Fibroblast of skin of back (primary cell): ENCODE data around the gene TUBB1. TPM values are rescaled to one million over a fixed set of nuclear protein-coding genes. Genes with fewer than 3 reads are reported as not detected.
"Not testable (repeated sequence)": the region's sequence is repeated elsewhere in the genome, so short reads cannot be mapped to it uniquely, and the experiment has no call there.

Source experiments
- DNase-seq: peaks from one replicate; pipeline ENCODE4 v3.0.0-alpha.2; 2013
- polyA plus RNA-seq, 2 experiments: library from polyadenylated mRNA; unstranded; fragments of 120-200 nt; gene quantifications; one replicate each; pipeline ENCODE4 v1.2.1, GENCODE V29; 2013; ENCODE audit not compliant: insufficient read length in 2 of 2

Gene TUBB1
- 0.14 TPM for polyA plus RNA-seq (2013, experiment 1 of 2; ENCODE audit: insufficient read length)
- polyA plus RNA-seq (2013, experiment 2 of 2; ENCODE audit: insufficient read length): 0.06 TPM

GRCh38 chr20:59019217-59019616 lies at the start of gene TUBB1:
TSS of gene TUBB1 (plus strand) at chr20:59019429. CDS start at chr20:59019523, 94 bp downstream.
- DNase-seq: no peak

DNA sequence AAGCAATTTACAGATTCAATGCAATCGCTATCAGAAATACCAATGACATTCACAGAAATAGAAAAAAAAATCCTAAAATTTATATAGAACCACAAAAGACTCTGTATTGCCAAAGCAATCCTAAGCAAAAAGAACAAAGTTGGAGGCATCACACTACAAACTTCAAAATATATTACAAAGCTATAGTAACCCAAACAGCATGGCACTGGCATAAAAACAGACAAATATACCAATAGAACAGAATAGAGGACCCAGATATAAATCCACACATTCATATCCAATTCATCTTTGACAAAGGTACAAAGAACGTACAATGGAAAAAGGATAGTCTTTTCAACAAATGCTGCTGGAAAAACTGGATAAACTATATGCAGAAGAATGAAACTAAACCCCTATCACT lies 49.8 kb upstream of the TUBB1 start:
- DNase-seq: no peak

GRCh38 chr20:58970146-58970545 lies 49.1 kb upstream of the TUBB1 start:
- no peak for DNase-seq

GRCh38 chr20:58971429-58971828 lies 47.8 kb upstream of the TUBB1 start:
- DNase-seq: no peak

- DNase-seq: no peak
These were observed 46.0 kb upstream of the TUBB1 start for GRCh38 chr20:58973179-58973578.

GRCh38 chr20:58973866-58974265 lies 45.4 kb upstream of the TUBB1 start:
- DNase-seq: no peak

DNA sequence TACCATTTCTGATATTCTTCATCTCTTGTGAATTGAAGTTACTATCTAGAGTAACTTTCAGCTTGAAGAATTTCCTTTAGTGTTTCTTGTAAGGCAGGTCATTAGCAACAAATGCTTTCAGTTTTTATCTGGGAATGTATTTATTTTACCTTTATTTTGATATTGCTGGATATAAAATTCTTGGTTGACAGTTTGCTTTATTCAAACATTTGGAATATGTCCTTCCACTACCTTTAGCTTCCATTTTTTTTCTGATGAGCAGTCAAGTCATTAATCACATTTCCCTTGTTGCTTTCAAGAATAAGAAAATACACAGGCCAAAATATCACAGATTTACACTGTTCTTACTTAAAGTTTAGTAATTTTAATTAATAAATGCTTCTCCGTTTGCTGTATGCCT lies 43.9 kb upstream of the TUBB1 start:
- no peak for DNase-seq

DNA sequence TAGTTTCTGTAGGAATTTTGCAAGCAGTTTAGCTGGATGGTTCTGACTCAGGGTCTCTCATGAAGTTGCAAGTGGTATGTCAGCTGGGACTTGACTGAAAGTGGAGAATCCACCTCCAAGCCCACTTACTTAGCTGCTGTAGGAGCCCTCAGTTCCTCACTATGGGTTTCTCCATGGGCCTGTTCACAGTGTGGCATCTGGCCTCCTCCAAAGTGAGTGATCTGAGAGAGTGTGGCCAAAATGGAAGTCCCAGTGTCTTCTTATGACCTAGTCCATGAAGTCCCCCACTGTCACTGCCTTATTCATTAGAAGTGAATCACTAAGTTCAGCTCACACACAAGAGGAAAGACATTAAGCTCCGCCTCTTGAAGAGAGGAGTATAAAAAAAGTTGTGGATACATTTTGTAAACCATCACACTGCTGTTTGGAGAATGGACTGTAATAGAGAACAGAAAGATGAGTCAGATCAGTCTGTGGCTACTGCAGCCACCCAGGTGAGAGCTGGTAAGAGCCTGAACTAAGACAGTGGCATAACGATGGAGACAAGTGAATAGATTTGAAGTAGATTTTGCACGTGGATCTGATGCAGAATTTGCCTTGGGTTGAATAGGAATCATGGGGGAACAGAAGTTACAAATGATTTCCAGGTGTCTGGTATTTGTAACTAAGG lies 43.0 kb upstream of the TUBB1 start:
- DNase-seq: no peak

GRCh38 chr20:58978351-58979190 lies 40.7 kb upstream of the TUBB1 start:
- no peak for DNase-seq

DNA sequence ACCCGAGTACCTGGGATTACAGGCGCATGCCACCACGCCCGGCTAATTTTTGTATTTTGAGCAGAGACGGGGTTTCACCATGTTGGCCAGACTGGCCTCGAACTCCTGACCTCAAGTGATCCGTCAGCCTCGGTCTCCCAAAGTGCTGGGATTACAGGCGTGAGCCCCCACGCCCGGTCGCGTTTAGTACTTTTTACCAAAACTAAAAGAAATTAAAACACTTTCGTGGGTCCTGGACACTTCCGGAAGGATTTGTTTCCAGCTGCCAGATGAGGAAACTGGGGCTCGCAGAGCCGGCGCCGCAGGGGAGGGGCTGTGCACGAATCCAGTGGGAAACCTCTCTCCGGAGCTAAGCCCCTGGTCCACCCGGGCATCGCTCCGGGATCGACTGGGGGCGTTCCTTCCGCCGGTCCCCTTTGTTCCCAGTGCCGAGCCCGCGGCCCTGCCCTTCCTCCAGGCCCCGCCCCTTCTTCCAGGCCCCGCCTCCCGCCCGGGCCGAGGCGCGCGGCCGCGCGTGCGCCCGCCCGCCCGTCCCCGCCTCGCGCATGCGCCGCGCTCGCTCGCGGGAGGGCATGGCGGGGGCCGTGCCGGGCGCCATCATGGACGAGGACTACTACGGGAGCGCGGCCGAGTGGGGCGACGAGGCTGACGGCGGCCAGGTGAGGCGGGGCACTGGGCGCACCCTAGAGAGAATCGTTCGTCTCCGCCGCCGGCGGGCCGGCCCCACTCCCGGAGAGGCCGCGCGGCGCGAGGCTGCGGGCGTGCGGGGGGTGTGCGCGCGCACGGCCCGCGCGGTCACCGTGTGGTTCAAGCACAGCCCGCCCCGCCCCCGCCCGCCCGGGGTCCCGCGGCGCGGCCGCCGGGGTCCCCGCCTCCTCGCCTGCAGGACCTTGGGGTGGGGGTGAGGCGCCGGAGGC lies 38.3 kb upstream of the TUBB1 start, which contains the start of gene NELFCD:
Gene NELFCD, plus strand, starts transcription at position 546 of the 917 bp plus-strand sequence. Its CDS starts 54 bp downstream, at position 600.
- DNase-seq: peak; percentile 81

DNA sequence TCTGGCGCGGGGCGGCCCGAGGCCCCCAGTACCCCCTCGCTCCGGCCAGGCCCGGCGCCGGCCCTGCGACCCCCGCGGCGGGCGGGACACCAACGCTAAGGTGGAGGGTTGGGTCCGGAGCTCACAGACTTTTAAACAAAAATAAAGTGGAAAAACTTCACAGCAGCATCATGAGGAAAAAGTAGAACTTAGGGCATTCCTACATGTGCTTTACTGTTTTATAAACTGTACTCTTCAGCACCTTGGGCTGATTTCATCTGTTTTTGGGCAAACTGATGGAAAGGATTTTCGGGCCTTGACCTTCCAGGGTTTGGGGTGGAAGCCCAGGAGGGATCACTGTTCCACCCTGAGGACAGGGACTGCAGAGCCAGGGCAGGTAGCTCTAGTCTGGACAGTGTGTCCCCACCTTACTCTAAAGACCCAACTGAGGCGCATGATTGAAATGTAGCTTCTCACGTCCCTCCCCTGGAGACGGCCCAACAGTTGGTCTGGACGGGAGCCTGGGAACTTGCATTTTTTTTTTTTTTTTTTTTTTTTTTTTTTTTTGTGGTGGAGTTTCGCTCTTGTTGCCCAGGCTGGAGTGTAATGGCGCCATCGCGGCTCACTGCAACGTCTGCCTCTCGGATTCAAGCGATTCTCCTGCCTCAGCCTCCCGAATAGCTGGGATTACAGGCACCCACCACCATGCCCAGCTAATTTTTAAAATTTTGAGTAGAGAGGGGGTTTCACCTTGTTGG lies 37.4 kb upstream of the TUBB1 start:
- peak; percentile 25 for DNase-seq

- DNase-seq: no peak
These were observed 36.7 kb upstream of the TUBB1 start for GRCh38 chr20:58982406-58983114.

GRCh38 chr20:58983115-58983468 lies 36.1 kb upstream of the TUBB1 start:
- DNase-seq: not testable (repeated sequence)

- no peak for DNase-seq
These were observed 34.5 kb upstream of the TUBB1 start for GRCh38 chr20:58984691-58985090.

GRCh38 chr20:58985656-58986055 lies 33.6 kb upstream of the TUBB1 start:
- DNase-seq: no peak

DNA sequence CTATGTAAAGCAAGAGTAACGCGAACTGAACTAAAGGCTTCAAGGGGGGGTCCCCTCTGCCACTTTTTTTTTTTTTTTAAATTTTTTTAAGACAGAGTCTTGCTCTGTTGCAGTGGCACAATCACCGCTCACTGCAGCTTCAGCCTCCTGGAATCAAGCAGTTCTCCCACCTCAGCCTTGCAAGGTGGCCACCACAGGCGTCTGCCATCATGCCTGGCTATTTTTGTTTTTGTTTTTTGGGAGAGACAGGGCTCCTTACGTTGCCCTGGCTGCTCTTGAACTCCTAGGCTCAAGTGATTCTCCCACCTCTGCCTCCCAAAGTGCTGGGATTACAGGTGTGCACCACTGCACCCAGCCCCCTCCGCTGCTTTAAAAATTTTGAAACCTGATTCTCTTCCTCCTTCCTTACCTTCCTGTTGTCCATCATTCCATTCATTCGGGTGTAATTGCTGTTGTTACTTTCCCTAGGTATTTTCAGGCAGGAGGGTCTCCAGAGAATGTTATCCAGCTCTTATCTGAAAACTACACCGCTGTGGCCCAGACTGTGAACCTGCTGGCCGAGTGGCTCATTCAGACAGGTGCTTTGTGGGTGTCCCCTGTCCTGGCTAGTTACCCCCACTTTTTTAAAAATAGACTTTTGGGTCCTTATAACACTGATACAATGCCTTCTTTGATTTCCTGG lies 32.8 kb upstream of the TUBB1 start:
- DNase-seq: no peak

- no peak for DNase-seq
These were observed 32.2 kb upstream of the TUBB1 start for GRCh38 chr20:58986968-58987517.

DNA sequence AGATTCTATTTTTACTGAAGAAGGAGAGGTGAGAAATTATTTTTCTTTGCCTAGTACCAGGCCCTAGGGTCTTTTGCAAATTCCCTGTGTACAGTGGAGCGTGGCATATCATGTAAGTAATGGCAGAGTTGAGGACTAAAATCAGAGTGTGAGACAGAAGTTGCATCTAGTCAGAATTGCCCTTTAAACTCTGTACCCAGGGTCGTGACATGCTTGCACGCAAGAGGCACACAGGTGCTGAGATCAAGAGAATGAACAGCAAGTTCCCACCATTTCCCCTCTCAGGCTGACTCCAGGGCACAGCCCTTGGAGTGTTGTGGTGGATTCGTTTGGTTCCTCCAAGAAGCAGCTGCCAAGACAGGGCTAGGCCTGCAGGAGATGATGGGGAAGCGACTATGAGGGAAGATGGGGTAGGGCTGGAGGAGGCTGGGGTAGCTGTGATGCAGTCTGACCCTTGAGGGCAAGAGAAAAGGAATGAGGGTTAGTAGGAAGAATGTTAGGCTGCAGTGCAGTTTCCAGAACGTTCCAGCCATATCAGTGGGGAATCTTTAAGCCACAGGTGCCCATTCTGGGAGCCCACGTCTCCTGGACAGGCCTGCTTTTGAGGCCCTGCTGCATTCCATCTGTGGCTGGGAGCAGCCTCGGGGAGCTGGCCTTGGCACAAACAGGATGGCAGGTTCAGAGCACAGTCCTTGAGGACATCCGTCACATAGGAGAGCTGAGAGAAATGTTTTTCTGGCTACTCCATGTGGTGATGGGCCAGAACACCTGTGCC lies 31.3 kb upstream of the TUBB1 start:
- DNase-seq: no peak

- DNase-seq: no peak
These were observed 30.7 kb upstream of the TUBB1 start for GRCh38 chr20:58988565-58988882.

GRCh38 chr20:58989196-58989595 lies 30.0 kb upstream of the TUBB1 start:
- no peak for DNase-seq
